Stimulated activated CD4-positive, alpha-beta T cell treated with anti-CD3 and anti-CD28 coated beads, Interleukin-12 subunit alpha, Interleukin-12 subunit beta, amount 100 ng/mL, for 48 hours (primary cell): ENCODE results near the gene TMEM45A.
A peak's percentile ranks its signal among the peaks of the same experiment; 100 is the strongest.
"Not testable (repeated sequence)": the region's sequence is repeated elsewhere in the genome, so short reads cannot be mapped to it uniquely, and the experiment has no call there.

ENCODE experiments used
- DNase-seq, 3 donors: peaks; one replicate each; pipeline ENCODE4 v3.0.0-alpha.2; 2020; ENCODE audit warnings: low read depth in 2 of 3, low spot score in 1 of 3

The TMEM45A gene, protein sequence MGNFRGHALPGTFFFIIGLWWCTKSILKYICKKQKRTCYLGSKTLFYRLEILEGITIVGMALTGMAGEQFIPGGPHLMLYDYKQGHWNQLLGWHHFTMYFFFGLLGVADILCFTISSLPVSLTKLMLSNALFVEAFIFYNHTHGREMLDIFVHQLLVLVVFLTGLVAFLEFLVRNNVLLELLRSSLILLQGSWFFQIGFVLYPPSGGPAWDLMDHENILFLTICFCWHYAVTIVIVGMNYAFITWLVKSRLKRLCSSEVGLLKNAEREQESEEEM

DNA sequence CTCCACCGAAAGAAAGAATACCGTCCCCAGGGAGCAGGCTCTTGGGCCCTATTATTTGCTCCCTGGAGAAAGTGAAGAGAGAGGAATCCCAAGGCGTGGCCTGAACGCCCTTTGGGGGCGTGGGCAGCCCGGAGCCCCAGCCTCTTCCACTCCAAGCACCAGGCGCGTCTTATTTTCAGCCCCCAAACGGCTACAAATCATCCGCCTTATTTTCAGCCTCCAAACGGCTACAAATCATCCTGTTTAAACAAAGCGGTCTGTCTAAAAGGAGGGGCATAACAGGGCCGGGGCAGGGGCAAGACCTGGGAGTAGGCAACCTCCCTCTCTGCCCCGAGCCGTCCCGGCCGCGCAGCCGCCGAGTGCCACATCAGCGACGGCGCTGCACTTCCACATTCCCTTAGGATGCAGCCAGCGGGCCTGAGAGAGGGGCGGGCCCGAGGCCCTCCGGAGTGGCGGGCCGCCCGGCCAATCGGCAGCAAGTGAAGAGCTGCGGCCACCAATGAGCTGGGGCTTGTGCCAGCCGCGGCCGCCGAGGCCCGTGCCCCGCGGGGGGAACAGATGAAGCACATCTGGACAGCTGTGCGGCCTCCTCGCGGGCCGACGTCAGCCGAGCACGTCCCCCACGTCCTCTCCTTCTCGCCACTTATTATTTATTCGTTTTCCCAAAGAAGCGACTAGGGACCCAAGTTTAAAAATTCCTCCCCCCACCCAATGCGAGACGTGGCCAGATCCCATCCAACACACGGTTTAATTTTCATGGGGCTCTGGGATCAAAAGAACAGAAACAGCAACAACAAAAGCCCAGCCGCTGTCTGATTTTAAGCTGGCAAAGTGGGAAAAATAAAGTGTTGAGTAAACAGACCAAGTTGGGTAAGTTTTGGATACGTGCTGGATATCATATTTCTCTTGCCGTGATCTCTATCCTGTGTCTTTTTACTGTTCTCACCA is at the start of gene TMEM45A:
TSS of gene TMEM45A (plus strand) at position 561 of the 948 bp plus-strand sequence. CDS start 62,593 bp downstream, outside the sequence.
- peak; percentile 76 for DNase-seq

DNA sequence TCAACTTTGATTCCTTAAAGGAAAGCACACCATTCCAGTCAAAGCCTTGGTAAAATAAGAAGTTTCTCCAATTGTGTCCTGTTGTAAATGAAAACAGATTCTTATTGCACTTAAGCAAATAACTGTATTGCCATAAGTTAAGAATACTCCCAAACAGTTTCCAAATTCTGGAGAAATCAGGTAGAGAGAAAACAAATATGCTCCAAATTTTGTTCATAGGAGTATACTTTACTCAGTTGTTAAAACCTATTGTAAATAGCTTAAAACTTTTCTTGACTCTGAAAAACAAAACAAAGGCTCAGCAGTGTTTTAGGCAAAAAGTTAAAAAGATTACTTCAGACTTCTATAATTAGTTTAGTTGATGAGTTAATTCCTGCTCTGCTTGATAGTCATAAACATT is 48.7 kb upstream of the TMEM45A start:
- DNase-seq = no peak

DNA sequence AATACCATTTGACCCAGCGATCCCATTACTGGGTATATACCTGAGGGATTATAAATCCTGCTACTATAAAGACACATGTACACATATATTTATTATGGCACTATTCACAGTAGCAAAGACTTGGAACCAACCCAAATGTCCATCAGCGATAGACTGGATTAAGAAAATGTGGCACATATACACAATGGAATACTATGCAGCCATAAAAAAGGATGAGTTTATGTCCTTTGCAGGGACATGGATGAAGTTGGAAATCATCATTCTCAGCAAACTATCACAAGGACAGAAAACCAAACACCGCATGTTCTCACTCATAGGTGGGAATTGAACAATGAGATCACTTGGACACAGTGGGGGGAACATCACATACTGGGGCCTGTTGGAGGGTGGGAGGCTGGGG is 45.4 kb upstream of the TMEM45A start:
- DNase-seq = not testable (repeated sequence)

DNA sequence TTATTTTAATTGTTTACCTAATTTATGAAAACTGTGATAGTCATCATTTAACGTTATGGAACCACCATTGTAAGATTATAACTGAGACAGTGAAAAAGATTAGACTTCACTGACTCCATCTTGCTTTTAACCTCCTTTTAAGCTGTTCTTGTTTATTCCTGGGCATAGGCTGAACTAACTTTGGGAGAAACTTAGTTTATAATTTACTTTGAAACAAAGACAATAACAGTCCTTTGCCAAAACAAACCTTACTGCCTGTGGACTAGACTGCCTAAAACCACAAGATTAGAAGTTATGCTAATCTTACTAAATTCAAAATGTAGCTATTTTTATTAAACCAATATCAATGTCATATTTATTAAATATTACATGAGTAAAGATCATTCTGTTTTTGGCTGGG is 44.3 kb upstream of the TMEM45A start:
- no peak for DNase-seq

DNA sequence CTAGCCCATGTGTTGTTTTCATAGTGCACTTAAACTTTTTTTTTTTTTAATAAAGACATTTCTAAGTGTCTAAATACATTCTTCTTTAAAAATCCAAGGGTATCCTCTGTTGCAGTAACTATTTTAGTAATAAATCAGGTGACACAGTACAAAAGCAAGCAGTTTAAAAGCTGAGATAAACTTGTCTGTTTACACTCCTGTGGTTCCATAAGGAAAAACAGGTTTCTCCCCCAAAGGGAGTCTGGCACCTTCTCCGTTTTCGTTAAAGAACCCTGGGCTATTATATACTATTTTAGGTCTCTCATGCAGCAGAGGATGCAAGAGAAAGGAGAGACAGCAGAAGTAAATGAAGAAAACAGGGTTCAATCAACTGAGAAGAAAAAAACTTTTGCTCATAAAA is 43.2 kb upstream of the TMEM45A start:
- DNase-seq = no peak

DNA sequence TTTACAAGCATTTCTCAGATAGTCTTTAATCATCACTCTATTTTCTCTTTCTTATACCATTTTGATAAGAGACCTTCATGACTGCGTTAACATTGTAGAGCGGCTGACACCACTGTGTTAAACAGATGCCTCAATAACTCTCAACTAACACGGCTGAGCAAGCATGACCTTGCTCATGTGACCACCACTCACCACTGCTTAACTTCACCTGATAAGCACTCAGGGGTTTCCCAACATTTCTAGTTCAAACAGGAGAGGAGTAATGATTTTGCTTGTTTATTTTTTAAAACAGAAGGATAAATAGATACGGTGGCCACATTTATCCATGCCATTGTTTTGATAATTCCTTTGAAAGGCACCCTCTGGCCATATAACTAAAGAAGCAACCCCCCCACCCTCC is 37.7 kb upstream of the TMEM45A start:
- DNase-seq = no peak

DNA sequence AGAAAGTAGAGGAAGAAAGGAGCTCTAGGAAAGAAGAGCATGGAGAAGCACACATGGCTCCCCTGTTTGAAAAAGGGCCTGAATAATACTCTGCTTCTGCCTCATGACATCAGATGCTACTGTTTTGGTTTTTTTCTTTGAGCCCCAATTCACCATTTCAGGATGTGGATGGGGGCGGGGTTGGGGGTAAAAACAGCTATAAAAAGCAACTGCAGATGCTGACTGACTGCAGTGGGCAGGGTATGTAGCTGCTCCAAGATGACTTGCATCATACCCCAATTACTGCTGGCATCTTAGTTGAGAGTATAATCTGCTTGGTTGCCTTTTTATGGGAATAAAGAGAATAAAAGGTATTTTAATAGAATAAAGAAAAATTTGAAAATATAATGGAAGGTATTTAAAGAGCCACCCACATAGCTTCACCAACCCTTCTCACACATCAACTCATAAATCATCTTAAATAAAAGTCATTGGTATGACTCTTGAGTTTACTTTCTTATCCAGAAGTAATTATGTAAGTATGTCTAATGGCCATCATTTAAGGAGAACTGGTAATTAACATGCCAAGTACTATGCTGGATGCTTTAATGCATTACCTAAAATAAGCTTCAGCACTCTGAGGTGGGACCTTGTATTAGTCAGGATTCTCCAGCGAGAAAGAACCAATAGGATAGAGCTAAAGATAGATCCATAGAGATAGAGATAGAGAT is 36.4 kb upstream of the TMEM45A start:
- no peak for DNase-seq

DNA sequence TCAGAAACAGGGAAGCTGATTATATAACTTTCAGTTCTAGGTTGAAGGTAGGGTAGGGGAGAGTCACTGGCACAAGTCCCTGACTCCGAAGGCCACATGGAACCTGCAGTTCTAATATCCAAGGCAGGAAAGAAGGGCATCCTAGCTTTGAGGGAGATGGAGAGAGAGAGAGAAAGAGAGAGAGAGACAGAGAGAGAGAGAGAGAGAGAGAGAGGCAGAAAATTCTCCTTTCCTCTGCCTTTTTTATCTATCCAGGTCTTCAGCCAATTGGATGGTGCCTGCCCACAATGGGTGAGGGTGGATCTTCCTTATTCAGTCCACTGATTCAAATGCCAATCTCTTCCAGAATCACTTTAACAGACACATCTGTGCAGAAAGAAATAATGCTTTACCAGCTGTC is 35.7 kb upstream of the TMEM45A start:
- no peak for DNase-seq

DNA sequence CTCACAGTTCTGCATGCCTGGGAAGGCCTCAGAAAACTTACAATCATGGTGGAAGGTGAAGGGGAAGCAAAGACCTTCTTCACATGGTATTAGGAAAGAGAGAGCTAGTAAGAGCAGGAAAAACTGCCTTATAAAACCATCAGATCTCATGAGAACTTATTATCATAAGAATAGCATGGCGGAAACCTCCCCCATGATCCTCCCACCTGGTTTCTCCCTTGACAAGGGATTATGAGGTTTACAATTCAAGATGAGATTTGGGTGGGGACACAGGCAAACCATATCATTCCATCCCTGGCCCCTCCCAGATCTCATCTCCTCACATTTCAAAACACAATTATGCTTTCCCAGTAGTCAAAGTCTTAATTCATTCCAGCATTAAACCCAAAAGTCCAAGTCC is 34.6 kb upstream of the TMEM45A start:
- DNase-seq = no peak

DNA sequence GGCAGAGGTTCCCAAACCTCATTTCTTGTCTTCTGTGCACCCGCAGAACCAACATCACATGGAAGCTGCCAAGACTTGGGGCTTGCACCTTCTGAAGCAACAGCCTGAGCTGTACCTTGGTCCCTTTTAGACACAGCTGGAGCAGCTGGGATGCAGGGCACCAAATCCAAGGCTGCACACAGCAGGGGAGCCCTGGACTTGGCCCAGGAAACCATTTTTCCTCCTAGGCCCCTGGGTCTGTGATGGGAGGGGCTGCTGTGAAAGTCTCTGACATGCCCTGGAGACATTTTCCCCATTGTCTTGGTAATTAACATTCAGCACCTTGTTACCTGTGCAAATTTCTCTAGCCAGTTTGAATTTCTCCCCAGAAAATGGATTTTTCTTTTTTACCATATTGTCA is 33.6 kb upstream of the TMEM45A start:
- no peak for DNase-seq

DNA sequence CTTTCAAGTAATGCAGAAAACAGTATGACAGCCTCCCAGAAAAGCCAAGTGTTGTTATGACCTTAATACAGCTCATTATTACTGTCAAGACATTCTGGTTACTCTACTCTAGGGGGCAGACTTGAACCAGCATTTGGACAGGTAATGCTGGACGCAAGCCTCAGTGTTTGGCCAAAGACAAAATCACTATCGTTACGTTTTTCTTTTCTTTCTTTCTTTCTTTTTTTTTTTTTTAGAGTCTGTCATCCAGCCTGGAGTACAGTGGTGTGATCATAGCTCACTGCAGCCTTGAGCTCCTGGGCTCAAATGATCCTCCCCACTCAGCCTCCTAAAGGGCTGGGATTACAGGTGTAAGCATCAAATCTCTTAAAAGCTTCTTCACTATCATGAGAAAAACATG is 29.4 kb upstream of the TMEM45A start:
- no peak for DNase-seq

DNA sequence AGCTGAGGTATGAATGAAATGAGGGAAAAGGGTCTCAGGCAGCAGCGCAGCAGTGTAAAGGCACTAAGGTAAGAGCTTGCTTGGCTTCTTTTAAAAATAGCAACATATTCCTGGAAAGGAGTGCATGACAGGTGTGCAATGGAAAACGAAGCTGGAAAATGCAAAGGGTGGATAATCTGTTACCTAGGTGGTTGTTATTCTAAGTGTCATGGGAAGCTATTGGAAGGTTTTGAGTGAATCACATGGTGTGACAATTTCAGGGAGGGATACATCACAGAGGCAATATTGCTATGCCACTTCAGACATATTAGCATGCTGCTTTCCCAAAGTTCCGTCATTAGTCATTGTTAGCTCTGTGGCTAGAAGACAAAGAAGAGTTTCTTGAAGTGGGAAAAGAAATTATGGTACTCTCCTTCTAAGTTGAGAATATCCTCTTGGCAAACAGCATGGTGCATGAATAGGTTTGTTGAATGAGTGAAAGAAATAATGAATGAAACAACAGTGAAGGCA is 28.7 kb upstream of the TMEM45A start:
- no peak for DNase-seq

DNA sequence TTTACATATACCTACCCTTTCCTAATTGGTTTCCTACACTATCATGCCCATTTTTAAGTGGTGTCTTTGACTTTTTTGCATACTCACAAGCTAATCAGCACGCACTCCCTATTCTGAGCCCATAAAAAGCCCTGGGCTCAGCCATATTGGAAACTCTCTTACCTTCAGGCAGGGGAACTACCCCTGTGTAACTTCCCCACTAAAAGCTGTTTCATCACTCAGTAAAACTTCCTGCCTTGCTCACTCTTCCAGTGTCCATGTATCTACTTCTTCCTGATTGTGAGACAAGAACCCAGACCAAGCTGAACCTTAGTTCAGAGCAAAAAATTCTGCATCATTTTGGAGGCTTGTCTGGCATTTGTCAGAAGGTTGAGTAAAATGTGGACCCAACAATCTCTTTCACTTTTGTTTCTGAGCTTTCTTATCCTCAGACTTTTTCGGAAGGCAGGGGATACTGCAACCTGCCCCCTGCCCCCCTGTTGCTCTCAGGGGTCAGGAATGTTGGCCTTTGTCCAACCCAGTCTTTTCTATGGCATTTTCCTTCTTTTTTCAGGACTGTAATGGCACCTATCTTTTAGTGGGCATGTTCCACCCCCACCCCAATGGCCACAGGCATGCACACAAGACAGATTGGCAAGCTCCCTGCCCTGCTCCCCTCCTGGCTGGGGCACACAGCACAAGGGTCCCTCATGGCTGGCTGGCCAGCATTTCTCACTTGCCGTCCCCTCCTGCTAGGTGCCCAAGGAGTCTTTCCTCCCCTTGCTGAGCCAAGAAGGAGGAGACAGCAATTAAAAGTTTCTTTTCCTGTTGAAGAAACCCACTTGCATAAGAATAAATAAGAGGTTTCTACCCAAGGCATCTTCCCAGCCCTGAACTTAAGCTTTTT is 26.3 kb upstream of the TMEM45A start:
- DNase-seq = no peak

DNA sequence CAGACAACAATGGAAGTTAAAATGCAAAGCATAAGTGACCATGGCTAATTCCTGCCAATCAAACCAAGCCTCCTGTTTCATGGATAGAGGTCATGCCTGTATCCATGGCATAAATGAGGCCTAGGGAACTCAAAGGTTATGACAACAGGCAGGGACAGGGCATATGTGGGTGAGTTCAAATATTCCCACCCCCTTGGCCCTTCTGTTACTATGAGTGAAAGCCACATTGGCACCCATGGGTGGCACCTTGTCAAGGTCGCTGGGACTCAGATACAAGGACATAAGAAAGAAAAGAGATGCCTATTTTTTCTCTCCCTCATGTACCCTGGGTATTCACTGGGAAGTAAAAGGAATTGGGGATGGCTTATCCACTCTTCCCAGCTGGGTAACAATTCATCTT is 25.3 kb upstream of the TMEM45A start:
- DNase-seq = no peak

DNA sequence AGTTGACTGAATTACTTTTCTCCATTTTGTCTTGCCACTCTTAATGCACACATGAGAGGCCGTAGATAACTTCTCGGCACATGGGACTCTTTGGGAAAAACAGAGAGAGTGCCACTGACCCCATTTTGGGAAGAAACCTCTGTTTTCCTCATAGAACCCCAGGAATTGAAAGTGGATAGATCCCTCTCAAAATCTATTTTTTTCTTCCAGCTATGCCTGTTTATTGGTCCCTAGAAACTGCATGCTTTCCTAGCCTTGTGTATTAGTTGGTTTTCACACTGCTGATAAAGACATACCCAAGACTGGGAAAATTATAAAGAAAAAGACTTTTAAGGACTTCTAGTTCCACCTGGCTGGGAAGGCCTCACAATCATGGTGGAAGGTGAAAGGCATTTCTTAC is 23.7 kb upstream of the TMEM45A start:
- no peak for DNase-seq

DNA sequence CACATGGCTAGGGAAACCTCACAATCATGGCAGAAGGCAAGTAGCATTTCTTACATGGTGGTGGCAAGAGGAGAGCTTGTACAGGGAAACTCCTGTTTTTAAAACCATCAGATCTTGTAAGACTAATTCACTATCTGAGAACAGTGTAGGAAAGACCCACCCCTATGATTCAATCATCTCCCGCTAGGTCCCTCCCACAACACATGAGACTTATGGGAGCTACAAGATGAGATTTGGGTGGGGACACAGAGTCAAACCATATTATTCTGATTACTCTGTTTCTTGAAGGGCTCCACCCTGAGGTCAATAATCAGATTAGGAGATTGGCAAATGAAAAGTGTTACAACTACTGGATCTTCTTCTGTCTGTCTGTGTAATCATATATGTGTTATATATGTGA is 21.5 kb upstream of the TMEM45A start:
- no peak for DNase-seq

DNA sequence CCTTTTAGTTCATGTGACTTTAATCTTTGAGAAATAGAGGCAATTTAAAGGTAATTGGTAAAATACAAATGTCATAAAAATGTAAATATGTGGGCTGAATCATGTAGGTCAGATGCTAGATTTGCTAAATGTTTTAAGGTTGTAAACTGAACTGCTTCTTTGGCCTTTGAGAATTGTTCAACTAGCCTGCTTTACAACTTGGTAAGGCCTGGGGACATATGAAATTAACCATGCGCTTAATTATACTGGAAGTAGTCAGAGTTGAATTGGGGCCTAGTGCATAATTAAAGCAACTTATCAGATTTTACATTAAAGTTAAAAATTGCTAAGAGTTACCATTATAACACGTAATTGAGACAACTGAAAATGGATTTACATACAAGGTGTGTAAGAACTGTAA is 21.0 kb upstream of the TMEM45A start:
- no peak for DNase-seq

DNA sequence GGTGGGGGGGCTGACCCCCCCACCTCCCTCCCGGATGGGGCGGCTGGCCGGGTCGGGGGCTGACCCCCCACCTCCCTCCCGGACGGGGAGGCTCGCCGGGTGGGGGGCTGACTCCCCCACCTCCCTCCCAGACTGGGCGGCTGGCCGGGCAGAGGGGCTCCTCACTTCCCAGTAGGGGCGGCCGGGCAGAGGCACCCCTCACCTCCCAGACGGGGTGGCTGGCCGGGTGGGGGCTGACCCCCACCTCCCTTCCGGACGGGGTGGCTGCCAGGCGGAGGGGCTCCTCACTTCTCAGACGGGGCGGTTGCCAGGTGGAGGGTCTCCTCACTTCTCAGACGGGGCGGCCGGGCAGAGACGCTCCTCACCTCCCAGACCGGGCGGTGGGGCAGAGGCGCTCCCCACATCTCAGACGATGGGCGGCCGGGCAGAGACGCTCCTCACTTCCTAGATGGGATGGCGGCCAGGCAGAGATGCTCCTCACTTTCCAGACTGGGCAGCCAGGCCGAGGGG is 14.5 kb upstream of the TMEM45A start:
- not testable (repeated sequence) for DNase-seq

DNA sequence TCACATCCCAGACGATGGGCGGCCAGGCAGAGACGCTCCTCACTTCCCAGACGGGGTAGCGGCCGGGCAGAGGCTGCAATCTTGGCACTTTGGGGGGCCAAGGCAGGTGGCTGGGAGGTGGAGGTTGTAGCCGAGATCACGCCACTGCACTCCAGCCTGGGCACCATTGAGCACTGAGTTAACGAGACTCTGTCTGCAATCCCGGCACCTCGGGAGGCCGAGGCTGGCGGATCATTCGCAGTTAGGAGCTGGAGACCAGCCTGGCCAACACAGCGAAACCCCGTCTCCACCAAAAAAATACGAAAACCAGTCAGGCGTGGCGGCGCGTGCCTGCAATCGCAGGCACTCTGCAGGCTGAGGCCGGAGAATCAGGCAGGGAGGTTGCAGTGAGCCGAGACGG is 13.9 kb upstream of the TMEM45A start:
- DNase-seq = not testable (repeated sequence)

DNA sequence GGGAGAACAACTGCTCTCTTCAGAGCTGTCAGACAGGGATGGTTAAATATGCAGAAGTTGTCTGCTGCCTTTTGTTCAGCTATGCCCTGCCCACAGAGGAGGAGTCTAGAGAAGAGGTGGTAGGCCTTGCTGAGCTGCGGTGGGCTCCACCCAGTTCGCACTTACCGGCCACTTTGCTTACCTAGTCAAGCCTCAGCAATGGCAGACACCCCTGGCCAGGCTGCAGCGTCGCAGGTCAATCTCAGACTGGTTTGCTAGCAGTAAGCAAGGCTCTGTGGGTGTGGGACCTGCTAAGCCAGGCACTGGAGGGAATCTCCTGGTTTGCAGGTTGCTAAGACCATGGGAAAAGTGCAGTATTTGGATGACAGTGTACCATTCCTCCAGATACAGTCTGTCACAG is 12.3 kb upstream of the TMEM45A start:
- DNase-seq = no peak
